ENCODE results near the gene ZNF681. TPM values are rescaled to one million over a fixed set of nuclear protein-coding genes. Genes with fewer than 3 reads are reported as not detected.

The ZNF681 gene
- total and polyA plus RNA-seq, 9 of the 15 experiments (the other 6 are each of a cell fraction or from before 2014, with no cell fraction given): 2.8 to 8.6 (median 4.1) TPM

GRCh38 chr19:23762884-23763711, 4.4 kb upstream of the ZNF681 start (continued):
- TF ChIP-seq REST (IDR thresholded peaks at IDR 0.05; ENCODE audit: borderline replicate concordance) (no peak), REST (CRISPR knock-in tag; IDR thresholded peaks at IDR 0.05; ENCODE audit: low read depth) (no peak), FOS (IDR thresholded peaks at IDR 0.05; ENCODE audit: extremely low read depth, insufficient read length) (peak; percentile 86), E4F1 (CRISPR knock-in tag; IDR thresholded peaks at IDR 0.05; ENCODE audit: borderline replicate concordance) (no peak)
